MM.1S (cell line): ENCODE measurements around the gene LNPEP.
"Not testable (repeated sequence)": the region's sequence is repeated elsewhere in the genome, so short reads cannot be mapped to it uniquely, and the experiment has no call there.

Experiments
- DNase-seq: peaks from one replicate; pipeline ENCODE4 v3.0.0-alpha.2; 2015
- H2AFZ ChIP-seq: fragments of 300-600 bp; sonication (generic); 2 replicates; pipeline ENCODE4 v1.6.0; 2016; ENCODE audit warnings: antibody characterized with exemption, low read length
- H3F3A ChIP-seq: fragments of 300-600 bp; sonication (generic); 2 replicates; pipeline ENCODE4 v1.6.1; 2016; ENCODE audit warnings: mild to moderate bottlenecking, antibody characterized with exemption, low read length, moderate library complexity, mixed read lengths; ENCODE audit not compliant: insufficient read depth
- H3K27ac ChIP-seq: fragments of 300-600 bp; sonication (generic); 2 replicates; pipeline ENCODE4 v1.5.1; 2016; ENCODE audit warnings: mild to moderate bottlenecking, low read length
- H3K27me3 ChIP-seq: fragments of 300-600 bp; sonication (generic); replicated peaks from 2 replicates; pipeline ENCODE4 v1.6.0; 2016; ENCODE audit warnings: low read length; ENCODE audit not compliant: insufficient read depth
- H3K36me3 ChIP-seq: fragments of 300-600 bp; sonication (generic); replicated peaks from 2 replicates; pipeline ENCODE4 v1.6.1; 2016; ENCODE audit warnings: mild to moderate bottlenecking, low read length, mixed read lengths; ENCODE audit not compliant: insufficient read depth
- H3K4me1 ChIP-seq: fragments of 300-600 bp; sonication (generic); 2 replicates; pipeline ENCODE4 v1.6.1; 2016; ENCODE audit warnings: low read length, mixed read lengths
- H3K4me2 ChIP-seq: fragments of 300-600 bp; sonication (generic); 2 replicates; pipeline ENCODE4 v1.6.0; 2016; ENCODE audit warnings: low read depth, low read length
- H3K4me3 ChIP-seq: fragments of 300-600 bp; sonication (generic); 2 replicates; pipeline ENCODE4 v1.5.1; 2016; ENCODE audit warnings: low read length, mixed read lengths
- H3K79me2 ChIP-seq: fragments of 300-600 bp; sonication (generic); 2 replicates; pipeline ENCODE4 v1.6.1; 2016; ENCODE audit warnings: mixed run types, low read length, mixed read lengths
- H3K9ac ChIP-seq: fragments of 300-600 bp; sonication (generic); 2 replicates; pipeline ENCODE4 v1.6.1; 2016; ENCODE audit warnings: low read length, mixed read lengths
- H3K9me2 ChIP-seq: fragments of 300-600 bp; sonication (generic); replicated peaks from 2 replicates; pipeline ENCODE4 v1.6.1; 2016; ENCODE audit warnings: mild to moderate bottlenecking, low read length, mixed read lengths; ENCODE audit not compliant: insufficient read depth
- H3K9me3 ChIP-seq: fragments of 300-600 bp; sonication (generic); replicated peaks from 2 replicates; pipeline ENCODE4 v1.6.1; 2016; ENCODE audit warnings: mild to moderate bottlenecking, low read length, mixed read lengths; ENCODE audit not compliant: insufficient read depth
- H4K20me1 ChIP-seq: fragments of 300-600 bp; sonication (generic); 2 replicates; pipeline ENCODE4 v1.6.1; 2016; ENCODE audit warnings: mild to moderate bottlenecking, low read length, moderate library complexity, mixed read lengths; ENCODE audit not compliant: insufficient read depth
- EZH2 ChIP-seq: fragments of 300-600 bp; sonication (generic); optimal IDR thresholded peaks from 2 replicates; pipeline ENCODE3; 2017; ENCODE audit warnings: low read depth, mild to moderate bottlenecking, antibody characterized with exemption, low read length, mixed read lengths
- EZH2phosphoT487 ChIP-seq: fragments of 300-600 bp; sonication (generic); IDR thresholded peaks from 2 replicates; pipeline ENCODE4 v1.6.1; 2018; ENCODE audit warnings: antibody characterized with exemption, low read length
- TF ChIP-seq, protein P1 (sequence below): fragments of 300-600 bp; sonication (generic); IDR thresholded peaks from 2 replicates; pipeline ENCODE4 v1.5.1; 2016; ENCODE audit warnings: antibody characterized with exemption, low read length, mixed read lengths

The LNPEP gene

DNA sequence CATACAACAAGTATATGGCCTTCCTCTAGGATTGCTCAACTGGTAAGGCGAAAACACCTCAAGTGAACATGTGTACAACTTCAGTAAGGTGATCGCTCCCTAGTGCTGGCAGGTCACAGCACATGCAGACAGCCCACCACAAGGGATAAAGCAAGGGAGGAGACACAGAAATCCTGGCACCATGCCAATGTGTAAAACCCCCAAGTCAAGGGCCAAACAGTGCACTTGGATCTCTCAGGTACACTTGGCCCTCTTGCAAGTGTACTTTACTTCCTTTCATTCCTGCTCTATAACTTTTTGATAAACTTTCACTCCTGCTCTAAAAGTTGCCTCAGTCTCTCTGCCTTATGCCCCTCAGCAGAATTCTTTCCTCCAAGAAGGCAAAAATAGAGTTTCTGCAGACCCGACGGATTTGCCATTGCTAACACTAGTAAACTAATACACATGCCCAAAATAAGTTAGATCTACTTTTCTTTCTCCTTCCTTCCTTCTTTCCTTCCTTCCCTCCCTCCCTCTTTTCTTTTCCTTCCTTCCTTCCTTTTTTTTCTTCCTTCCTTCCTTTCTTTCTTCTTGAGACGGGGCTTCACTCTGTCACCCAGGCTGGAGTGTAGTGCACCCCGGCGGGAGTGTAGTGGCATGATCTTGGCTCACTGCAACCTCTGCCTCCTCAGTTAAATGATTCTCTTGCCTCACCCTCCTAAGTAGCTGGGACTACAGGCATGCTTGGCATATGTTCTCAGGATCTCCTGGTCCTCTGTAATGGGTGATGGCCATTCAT lies 6.8 kb upstream of the LNPEP start:
- no peak overlapping the region for H2AFZ ChIP-seq
- no peak overlapping the region for H3K27ac ChIP-seq
- no peaks in the 10 kb centered on the region for H3K79me2 ChIP-seq
- peaks cover 18% of the 10 kb centered on the region for H3F3A ChIP-seq
- no peaks in the 10 kb centered on the region for H4K20me1 ChIP-seq
- peaks cover 18% of the 10 kb centered on the region for H3K4me1 ChIP-seq
- no peak for DNase-seq
- H3K36me3 ChIP-seq = no peaks in the 10 kb centered on the region
- no peak overlapping the region for H3K4me2 ChIP-seq
- no peaks in the 10 kb centered on the region for H3K27me3 ChIP-seq
- TF ChIP-seq EZH2phosphoT487 (no peak), EZH2 (no peak)
- TF ChIP-seq, protein P1, sequence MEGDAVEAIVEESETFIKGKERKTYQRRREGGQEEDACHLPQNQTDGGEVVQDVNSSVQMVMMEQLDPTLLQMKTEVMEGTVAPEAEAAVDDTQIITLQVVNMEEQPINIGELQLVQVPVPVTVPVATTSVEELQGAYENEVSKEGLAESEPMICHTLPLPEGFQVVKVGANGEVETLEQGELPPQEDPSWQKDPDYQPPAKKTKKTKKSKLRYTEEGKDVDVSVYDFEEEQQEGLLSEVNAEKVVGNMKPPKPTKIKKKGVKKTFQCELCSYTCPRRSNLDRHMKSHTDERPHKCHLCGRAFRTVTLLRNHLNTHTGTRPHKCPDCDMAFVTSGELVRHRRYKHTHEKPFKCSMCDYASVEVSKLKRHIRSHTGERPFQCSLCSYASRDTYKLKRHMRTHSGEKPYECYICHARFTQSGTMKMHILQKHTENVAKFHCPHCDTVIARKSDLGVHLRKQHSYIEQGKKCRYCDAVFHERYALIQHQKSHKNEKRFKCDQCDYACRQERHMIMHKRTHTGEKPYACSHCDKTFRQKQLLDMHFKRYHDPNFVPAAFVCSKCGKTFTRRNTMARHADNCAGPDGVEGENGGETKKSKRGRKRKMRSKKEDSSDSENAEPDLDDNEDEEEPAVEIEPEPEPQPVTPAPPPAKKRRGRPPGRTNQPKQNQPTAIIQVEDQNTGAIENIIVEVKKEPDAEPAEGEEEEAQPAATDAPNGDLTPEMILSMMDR = no peak
- H3K4me3 ChIP-seq = no peak overlapping the region
- H3K9me2 ChIP-seq = no peaks in the 10 kb centered on the region
- no peaks in the 10 kb centered on the region for H3K9me3 ChIP-seq
- no peak overlapping the region for H3K9ac ChIP-seq

DNA sequence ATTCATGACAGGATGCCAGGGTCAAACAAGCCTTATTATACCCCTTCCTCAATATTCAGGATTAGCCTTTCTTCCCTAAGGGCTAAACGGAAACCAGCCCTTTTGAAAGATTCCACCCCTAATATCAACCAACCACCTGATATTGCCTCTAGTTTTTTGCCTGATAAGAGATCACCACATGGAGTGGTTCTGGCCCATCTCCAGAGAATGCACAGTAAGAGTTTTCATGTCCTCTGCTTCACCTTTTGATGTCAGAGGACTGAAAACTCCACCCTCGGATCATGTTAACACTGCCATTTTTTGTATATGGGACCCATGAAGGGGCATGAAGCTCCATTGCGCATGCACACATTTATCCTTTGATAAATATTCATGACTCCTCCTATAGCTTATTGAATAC lies 5.8 kb upstream of the LNPEP start:
- peaks cover 27% of the 10 kb centered on the region for H3F3A ChIP-seq

DNA sequence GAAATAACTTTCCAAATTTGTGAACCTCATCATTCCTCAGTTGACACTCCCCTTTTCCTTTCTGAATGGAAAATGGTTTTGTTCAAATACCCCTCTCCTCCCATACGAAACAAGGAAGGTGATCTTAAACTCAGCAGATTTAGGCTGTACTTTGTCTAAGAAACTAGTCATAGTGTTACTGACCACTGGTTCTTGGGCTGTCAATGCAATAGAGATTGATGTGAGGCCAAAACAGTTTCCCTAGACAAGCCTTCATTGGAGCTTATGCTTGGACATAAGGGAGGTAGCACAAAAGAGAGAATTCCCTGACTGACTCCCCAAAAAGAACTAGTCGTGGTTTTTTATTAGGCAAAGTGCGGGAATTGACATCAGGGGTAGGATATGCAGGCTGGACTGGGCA lies 5.3 kb upstream of the LNPEP start:
- H3K27me3 ChIP-seq = no peaks in the 10 kb centered on the region

More for the DNA sequence above, 5.8 kb upstream of the LNPEP start:
- Histone ChIP-seq H4K20me1 (no peaks in the 10 kb centered on the region), H3K9me3 (no peaks in the 10 kb centered on the region), H2AFZ (no peak overlapping the region), H3K36me3 (no peaks in the 10 kb centered on the region), H3K9ac (no peak overlapping the region), H3K27me3 (no peaks in the 10 kb centered on the region), H3K79me2 (no peaks in the 10 kb centered on the region), H3K9me2 (no peaks in the 10 kb centered on the region), H3K27ac (no peak overlapping the region), H3K4me3 (no peak overlapping the region), H3K4me2 (no peak overlapping the region), H3K4me1 (peaks cover 18% of the 10 kb centered on the region)
- DNase-seq = no peak
- TF ChIP-seq, protein P1 = no peak
- TF ChIP-seq EZH2phosphoT487 (no peak), EZH2 (no peak)

GRCh38 chr5:96931037-96931436 lies 4.8 kb upstream of the LNPEP start:
- not testable (repeated sequence) for DNase-seq, H3K4me2 ChIP-seq, H3K9me2 ChIP-seq, H3K4me3 ChIP-seq, H3K36me3 ChIP-seq, H3K9ac ChIP-seq, H3K79me2 ChIP-seq, H3K9me3 ChIP-seq, H4K20me1 ChIP-seq, H2AFZ ChIP-seq, H3K27ac ChIP-seq, H3K27me3 ChIP-seq
- H3F3A ChIP-seq = peaks cover 31% of the 10 kb centered on the region
- peaks cover 18% of the 10 kb centered on the region for H3K4me1 ChIP-seq

More for the DNA sequence above, 5.3 kb upstream of the LNPEP start:
- TF ChIP-seq, protein P1 = no peak
- TF ChIP-seq EZH2phosphoT487 = no peak
- no peak for TF ChIP-seq EZH2
- Histone ChIP-seq H3K4me1 (peaks cover 18% of the 10 kb centered on the region), H3K9me2 (no peaks in the 10 kb centered on the region), H3K79me2 (no peaks in the 10 kb centered on the region), H3K9ac (no peak overlapping the region), H4K20me1 (no peaks in the 10 kb centered on the region), H2AFZ (no peak overlapping the region), H3K36me3 (no peaks in the 10 kb centered on the region), H3K9me3 (no peaks in the 10 kb centered on the region), H3K27ac (no peak overlapping the region), H3F3A (peaks cover 30% of the 10 kb centered on the region), H3K4me3 (no peak overlapping the region), H3K4me2 (no peak overlapping the region)
- DNase-seq = no peak
